HUDEP-2 (cell line): ENCODE results near the gene GIGYF2.
"Not testable (repeated sequence)": the region's sequence is repeated elsewhere in the genome, so short reads cannot be mapped to it uniquely, and the experiment has no call there.

Experiments used
- DNase-seq, 76 experiments: peaks; one replicate each; lab custom pipeline; 2025; ENCODE audit not compliant: unreplicated experiment in 76 of 76; lab: John Stamatoyannopoulos, UW

Gene GIGYF2, protein sequence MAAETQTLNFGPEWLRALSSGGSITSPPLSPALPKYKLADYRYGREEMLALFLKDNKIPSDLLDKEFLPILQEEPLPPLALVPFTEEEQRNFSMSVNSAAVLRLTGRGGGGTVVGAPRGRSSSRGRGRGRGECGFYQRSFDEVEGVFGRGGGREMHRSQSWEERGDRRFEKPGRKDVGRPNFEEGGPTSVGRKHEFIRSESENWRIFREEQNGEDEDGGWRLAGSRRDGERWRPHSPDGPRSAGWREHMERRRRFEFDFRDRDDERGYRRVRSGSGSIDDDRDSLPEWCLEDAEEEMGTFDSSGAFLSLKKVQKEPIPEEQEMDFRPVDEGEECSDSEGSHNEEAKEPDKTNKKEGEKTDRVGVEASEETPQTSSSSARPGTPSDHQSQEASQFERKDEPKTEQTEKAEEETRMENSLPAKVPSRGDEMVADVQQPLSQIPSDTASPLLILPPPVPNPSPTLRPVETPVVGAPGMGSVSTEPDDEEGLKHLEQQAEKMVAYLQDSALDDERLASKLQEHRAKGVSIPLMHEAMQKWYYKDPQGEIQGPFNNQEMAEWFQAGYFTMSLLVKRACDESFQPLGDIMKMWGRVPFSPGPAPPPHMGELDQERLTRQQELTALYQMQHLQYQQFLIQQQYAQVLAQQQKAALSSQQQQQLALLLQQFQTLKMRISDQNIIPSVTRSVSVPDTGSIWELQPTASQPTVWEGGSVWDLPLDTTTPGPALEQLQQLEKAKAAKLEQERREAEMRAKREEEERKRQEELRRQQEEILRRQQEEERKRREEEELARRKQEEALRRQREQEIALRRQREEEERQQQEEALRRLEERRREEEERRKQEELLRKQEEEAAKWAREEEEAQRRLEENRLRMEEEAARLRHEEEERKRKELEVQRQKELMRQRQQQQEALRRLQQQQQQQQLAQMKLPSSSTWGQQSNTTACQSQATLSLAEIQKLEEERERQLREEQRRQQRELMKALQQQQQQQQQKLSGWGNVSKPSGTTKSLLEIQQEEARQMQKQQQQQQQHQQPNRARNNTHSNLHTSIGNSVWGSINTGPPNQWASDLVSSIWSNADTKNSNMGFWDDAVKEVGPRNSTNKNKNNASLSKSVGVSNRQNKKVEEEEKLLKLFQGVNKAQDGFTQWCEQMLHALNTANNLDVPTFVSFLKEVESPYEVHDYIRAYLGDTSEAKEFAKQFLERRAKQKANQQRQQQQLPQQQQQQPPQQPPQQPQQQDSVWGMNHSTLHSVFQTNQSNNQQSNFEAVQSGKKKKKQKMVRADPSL (N-terminal part only)

DNA sequence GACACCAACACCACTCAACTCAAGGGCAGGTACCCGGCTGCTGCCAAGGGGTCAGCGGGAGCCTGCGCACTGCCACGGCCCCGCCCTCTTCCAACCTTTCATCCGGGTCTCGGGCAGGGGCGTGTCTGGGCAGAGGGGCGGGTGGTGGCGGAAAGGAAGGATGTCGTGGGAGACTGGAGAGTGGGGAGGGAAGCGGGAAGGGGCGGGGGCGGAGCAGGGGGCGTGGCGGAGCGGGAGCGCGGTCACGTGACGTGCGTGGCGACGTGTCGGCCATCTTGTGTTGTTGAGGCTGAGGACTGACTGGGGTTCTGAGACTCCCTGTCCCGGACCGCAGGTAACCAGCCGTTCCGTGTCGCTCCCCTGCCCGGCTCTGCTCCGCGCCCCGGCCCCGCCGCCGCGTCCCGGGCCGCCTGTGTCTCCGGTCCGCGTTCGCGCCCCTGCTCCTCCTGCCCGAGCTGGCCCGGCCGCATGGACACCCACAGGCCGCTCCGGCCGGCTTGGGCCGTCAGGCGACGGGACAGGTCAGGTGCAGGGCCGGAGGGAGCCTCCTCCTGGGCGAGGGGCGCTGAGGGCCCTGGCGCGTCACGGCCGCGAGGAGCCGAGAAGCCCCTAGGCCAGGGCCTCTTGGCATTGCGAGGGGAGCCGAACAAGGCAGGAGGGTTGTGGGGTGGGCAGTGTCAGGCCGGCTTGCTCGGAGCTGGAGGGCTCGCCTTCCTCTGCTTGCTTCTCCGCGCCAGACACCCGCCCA is at the start of gene GIGYF2:
Gene GIGYF2, plus strand, starts transcription at position 273 of the 748 bp plus-strand sequence. CDS start 37,867 bp downstream, outside the sequence.
- peak in 75 of 76 experiments; percentile 55 to 96 (median 87) for DNase-seq

DNA sequence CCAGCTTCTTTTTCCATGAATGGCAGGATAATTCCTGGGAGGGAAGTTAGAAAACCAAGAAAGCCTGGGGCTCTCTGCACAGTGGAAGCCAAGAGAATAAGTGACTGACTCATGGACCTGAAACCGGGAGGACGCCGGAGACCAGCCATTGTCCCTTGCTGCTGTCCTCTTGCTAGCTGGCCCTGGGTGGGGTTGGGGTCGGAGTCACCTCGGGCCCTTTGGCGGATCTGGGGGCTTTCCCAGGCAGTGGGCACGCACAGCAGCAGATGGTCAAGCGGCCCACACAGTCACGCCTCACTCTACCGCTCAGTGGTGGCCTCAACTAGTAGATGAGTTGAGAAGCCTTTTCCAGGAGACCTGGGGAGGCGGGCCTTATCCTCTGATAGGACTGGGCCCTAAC is 48.1 kb upstream of the GIGYF2 start:
- no peak for DNase-seq

DNA sequence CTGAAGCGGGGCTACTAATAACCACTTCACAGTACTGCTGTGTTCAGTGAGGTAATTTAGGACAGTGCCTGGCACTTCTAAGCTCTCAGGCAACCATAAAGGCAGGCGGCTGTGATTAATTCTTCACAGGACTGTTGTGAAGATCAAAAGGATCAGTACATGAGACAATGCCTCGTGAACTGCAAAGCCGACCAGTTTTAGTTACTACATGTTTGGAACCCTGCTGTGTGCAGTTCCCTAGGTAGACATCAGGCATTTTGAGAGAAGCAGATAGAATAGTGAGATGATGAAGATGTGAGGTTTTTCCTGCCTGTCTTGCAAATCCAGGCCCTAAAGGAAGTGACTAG is 44.7 kb upstream of the GIGYF2 start:
- no peak for DNase-seq

DNA sequence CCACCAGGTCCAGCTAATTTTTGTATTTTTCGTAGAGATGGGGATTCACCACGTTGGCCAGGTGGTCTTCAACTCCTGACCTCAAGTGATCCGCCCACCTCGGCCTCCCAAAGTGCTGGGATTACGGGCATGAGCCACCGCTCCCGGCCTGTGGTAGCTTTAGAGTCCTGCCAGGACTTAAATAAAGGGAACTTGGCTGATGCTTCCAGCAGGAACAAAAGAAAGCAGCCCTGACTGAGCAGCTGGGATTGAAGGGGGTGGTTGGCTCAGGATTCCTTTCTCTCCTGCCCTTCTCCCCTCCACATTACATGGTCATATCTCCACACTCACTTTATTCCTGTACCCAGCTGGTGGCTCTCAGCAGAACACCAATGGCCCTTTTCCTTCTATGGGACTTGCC is 43.7 kb upstream of the GIGYF2 start:
- DNase-seq: no peak

DNA sequence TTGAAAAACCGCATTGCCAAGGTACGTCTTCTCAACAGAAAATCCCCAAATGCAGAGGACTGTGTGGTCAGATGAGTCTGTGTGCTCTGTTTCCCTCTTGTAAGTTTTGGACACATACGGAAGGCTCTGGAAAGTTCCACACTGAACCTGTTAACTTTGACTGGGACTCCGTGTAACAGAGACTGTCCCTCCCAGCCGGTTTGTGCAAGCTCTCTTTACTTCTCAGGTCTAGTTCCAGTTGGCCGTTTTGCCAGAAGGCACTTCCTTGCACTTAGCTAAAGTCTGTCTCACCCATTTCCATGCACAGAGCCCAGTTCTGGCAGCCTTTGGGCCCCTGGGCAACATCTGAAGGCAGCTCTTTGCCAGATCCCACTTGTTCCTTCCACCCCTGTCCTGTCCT is 41.7 kb upstream of the GIGYF2 start:
- DNase-seq: no peak

DNA sequence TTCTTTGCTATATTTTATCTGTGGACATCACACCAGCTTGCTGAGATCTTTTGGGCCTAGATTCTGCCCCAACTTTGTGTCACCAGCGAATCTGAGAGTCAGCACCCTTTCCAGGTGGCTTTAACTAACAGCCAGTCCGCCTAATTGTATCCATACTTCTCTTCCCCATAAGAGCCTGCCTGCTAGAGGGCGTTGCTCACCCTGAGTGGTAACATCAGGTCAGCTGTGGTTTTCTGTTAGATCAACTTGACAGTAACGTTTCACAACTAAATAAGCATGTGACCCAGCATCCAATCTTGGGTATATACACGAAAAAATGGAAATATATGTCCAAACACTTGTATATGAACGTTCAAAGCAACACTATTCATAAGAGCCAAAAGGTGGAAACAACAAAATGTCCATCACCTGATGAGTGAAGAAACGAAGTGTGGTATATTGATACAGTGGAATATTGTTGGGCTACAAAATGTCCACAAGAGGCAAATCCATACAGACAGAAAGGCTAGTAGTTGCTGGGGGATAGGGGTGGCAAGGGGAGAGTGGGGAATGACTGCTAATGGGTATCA is 38.8 kb upstream of the GIGYF2 start:
- peak in 2 of 76 experiments; percentile 4 to 13 for DNase-seq

DNA sequence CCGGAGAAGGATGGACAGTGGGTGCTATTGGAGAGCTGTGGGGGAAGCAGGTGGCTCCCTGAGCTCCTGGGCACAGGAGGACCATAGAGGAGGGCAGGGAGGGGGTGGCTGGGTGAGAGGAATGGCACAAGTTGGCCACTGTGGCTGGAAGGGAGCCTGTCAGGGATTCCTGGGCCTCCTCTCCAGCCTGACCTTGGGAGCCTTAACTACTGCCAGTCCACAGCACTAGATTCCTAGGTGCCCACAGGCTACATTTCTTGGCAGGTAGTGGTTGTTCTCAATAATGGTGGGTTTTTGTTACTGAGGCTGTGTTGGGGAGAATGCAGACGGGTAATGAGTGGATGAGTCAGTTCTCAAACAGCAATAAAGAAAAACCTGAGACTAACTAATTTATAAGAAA is 37.8 kb upstream of the GIGYF2 start:
- no peak for DNase-seq

DNA sequence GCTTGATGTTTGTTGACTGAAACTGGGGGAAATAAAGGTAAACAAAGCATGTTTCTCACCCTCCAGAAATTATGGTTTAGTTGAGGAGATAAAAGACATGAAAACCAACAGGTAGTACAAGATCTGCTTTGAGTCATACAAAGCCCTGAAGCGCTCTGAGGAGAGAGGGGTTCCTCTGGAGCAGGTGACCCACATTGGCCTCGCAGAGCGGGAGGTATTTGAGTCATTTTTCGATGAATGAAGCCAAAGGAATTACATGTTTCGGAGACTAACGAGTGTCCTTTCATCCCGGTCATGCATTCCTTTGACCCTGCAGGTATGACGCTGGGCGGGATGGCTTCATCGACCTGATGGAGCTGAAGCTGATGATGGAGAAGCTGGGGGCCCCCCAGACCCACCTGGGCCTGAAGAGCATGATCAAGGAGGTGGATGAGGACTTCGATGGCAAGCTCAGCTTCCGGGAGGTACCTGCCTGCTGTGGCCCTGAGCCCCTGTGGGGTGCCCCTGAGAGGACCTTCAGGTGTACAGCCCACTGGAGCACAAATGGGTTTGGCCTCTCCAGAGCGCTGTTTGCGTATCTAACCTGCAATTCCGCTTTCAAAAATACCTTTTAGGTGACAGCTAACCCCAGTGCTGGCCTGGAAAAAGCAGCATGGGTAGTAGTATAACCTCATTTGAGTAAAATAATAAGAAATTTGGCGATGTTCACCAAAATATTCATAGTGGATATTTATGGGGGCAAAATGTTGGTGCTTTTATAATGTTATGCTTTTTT is 34.5 kb upstream of the GIGYF2 start:
- no peak for DNase-seq

DNA sequence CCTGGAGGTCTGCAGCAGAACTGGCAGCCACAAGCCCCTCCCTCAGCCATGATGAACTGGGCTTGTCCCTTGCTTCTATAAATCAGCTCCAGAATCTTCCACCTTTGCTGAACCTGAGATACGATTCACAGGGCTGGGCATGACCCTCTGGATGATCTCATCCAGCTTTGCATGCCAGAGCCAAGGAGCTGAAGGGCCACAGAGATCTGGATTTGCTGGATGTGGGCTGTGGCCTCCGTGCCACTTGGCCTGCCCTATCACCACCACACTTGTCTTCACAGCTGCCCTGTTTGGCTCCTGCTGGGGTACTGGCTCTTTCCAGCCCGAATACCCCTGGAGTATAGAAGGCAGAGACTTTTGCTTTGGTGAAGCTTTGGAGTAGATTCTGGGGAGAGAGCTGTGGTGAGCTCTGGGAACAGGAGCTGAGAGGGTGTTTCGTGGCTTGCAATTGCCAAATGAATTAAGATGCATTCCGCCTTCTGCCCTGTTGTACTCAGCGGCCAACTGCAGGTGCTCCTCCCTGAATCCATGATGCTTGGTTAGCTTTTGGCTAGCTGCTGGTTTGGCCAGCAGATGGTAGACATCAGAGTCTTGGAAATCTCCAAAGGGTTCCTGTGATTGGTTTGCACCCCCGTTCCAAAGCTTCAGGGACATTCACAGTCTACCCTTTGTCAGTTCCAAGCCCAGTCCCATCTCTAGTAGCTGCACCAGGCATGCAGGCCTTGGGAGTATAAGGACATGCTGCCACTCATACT is 30.9 kb upstream of the GIGYF2 start:
- no peak for DNase-seq

DNA sequence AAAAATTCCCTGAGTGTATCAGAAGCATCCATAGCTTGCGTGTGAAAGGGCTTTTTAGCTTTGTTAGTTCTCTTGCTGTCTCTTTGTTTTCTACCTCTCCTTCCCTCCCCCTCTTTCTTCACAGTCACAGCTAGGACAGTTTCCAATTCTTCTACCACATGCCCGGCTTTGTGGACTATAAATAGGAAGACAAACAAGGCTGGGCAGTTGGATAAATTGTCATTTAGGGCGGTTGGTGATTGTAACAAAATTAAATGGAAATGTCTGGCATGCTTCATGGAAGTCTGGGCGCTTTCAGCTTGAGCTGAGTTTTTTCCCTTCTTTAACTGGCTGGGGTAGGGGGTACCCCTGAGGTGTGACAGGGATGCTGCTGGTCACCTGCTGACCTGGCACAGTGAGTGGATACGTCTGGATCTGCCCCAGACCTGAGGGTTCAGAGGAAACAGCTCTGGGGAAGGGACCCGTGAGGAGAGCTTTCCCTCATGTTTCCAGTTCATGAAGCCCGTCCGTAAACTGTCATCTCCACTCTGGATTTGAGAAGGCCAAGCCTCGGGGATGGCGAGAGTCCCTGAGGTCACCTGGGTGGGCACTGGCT is 29.0 kb upstream of the GIGYF2 start:
- no peak for DNase-seq

DNA sequence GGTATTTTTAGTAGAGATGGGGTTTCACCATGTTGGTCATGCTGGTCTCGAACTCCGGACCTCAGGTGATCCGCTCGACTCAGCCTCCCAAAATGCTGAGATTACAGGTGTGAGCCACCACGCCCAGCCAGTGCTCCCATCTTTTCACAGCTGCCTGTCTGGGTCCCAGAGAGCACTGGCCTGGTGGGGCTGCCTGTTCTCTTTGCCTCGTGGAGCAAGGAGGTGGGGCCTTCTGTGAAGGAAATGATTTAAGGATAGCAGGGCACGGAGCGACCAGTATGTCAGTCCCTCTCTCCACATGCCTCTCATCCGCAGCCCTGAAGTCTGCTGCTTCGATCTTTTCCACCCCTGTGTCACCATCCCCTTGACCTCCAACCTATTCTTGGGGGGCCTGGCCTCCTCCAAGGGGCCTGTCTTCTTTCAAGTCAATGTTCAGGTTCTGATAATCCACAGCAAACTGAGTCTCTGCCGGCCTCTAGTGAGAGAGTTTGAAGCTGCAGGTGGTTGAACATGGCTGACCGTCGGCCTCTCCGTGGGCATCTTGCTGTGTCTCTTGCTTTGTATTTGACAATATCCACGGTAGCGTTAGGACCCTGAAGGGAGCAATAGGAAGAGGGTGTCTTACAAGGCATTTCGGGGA is 28.2 kb upstream of the GIGYF2 start:
- DNase-seq: peak in 2 of 76 experiments; percentile 10 to 13

DNA sequence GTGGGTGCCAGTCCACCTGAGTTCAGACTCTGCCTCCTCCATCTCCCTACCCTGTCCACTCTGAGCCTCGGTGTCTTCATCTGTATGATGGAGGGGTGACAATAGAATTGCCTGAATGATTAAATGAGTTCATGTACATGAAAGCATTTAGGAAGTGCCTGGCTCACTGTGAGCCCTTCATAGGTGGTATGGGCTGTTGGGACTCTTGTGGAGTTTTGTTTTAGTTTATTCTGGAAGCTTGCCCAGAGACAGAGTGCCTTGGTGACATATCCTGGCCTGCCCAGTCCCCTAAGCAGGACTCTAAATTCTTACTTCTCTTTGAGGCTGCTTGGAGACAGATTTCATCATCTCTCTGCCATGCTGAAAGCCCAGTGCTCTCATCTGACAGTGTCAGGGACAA is 24.5 kb upstream of the GIGYF2 start:
- no peak for DNase-seq

DNA sequence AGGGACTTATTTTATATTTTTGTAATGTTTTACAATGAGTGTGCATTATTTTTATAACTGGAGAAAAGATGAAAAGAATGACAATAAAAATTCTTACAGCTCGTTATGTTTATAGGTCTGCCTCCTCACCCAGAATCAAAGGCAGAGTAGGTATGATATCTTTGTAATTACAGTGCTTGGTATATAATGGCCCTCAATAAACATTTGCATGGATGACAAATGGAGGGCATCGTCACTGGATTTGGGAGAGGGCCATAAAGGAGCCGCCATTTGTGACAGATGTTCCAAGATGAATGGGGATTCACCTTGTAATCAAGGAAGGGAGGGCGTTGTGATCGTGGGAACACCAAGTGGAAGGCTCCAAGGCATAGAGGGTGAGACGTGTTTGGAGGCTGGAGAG is 22.6 kb upstream of the GIGYF2 start:
- no peak for DNase-seq

DNA sequence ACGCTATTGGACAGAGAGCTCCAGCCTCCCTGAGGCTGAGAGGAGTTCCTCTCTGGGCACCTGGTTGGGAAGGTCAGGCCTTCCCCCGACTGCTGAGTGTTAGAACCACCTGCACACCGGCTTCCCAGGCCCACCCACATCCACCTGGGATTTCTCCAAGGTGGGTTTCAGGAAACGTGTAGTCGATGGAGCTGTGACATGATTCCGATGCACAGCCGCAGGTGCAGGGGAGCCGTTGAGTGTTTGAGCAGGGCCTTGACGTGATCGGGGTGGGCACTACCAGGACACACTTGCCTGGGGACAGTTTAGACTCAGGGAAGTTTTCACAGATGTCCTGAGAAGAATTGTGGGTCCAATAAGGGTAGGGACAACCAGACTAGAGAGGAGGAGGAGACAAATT is 21.8 kb upstream of the GIGYF2 start:
- no peak for DNase-seq

DNA sequence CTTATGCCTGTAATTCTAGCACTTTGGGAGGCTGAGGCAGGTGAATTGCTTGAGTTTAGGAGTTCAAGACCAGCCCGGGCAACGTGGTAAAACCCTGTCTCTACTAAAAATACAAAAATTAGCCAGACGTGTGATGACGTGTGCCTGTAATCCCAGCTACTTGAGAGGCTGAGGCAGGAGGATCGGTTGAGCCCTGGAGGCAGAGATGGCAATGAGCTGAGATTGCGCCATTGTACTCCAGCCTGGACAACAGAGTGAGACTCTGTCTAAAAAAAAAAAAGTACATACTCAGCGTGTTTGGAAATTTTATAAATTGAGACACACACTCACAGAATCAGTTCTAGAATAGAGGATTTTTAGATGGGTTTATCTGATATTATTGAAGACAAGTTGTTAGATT is 17.1 kb upstream of the GIGYF2 start:
- DNase-seq: no peak

DNA sequence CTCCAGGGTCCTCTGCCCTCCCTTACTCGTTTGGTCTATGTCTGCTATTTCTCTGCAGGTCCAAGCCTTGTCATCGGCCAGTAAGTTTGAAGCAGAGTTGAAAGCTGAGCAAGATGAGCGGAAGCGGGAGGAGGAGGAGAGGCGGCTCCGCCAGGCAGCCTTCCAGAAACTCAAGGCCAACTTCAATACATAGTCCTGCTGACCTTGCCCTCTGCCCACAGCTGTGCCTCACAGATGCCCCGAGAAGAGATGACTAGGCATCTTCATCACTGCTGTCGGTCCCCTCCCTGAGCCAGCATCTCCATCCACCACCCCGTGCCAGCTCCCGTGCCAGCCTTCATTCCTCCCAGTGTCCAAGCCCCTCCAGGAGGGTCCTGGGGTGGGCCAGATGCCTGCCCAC is 15.6 kb upstream of the GIGYF2 start:
- no peak for DNase-seq

DNA sequence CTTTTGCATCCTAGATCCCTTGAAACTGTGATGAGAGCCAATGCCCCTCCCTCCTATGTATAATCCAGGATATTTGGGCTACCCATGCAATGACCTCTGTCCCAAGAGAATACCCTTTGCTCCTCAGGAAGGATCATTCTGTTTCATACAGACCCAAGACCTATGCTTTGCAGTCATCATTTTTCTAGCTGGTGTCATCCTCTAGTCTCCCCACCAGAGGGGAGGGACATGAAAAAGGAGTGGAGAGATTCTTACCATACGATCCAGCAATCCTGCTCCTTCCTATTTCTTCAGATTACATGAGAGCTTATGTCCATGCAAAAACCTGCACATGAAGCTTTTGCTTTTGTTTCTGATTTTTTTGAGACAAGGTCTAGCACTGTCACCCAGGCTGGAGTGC is 13.8 kb upstream of the GIGYF2 start:
- DNase-seq: no peak

DNA sequence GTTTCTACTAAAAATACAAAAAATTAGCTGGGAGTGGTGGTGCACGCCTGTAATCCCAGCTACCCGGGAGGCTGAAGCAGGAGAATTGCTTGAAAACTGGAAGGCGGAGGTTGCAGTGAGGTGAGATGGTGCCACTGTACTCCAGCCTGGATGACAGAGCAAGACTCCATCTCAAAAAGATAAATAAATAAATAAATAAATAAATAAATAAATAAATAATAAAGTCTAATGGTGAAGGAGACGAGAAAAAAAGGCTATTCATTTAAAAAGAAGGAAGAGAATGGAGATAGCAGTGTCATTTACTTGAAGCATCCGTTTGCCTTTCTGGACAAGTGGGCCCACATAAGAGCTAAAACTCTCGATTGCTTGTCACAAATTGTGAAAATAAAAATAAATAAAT is 11.7 kb upstream of the GIGYF2 start:
- DNase-seq: not testable (repeated sequence)
